HG03342 (cell line): ENCODE data around the gene RFTN1.

Experiments used
- ATAC-seq: cut with Tn5 transposase; IDR thresholded peaks from one replicate; pipeline ENCODE4 v1.9.1; 2021; ENCODE audit warnings: mild to moderate bottlenecking, moderate library complexity; ENCODE audit not compliant: unreplicated experiment

The RFTN1 gene

DNA sequence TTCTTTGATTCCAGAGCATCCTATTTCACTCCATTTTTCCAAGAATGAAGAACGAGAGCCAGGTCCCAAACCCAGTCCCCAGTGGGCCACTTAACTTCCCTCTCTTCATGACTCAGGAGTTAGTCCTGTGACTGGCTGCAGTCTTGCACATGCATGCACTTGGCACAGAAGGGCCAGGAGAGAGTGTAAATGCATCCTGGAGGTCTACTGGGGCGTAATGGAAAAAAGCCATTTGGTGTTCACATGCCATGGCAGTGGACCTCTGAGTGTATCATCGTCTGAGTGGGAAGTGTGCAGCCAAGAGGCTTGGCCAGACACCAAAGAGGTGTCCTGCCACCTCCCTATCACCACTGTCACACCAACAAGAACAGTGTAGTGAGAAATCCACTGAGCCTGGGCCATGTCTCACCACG is 15.1 kb upstream of the RFTN1 start:
- no peak for ATAC-seq

- no peak for ATAC-seq
Observed at GRCh38 chr3:16528106-16528505, 14.6 kb upstream of the RFTN1 start.

DNA sequence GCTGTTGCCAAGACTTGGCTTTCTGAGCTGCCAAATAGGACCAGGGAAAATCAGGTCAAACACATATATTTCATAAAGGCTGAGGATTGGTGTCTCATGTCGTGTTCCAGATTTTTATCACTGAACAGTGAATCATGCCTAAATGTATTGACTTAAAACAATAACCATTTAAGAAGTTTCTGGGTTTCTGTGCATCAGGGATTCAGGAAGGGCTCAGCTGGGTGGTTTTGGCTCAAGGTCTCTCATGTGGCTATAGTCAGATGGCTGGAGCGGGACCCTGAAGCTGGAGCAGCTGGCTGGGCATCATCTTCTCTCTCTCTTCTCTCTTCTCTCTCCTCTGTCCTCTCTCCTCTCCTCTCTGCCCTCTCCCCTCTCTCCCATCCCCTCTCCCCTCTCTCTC is 10.7 kb upstream of the RFTN1 start:
- ATAC-seq, result no peak

GRCh38 chr3:16523778-16524177 is 10.3 kb upstream of the RFTN1 start:
- ATAC-seq, result no peak

DNA sequence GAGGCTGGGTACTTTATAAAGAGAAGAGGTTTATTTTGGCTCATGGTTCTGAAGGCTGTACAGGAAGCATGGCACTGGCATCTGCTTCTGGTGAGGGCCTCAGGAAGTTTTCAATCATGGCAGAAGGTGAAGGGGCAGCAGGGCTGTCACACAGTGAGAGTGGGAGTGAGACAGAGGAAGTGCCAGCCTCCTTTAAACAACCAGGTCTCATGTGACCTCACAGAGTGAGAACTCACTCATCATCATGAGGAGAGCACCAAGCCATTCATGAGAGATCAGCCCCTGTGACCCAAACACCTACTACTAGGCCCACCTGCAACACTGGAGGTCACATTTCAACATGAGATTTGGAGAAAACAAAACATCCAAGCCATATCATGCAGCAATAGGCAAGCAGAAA is 9.3 kb upstream of the RFTN1 start:
- ATAC-seq, result no peak

GRCh38 chr3:16520970-16521881 is 7.7 kb upstream of the RFTN1 start:
- ATAC-seq, result peak; percentile 52

DNA sequence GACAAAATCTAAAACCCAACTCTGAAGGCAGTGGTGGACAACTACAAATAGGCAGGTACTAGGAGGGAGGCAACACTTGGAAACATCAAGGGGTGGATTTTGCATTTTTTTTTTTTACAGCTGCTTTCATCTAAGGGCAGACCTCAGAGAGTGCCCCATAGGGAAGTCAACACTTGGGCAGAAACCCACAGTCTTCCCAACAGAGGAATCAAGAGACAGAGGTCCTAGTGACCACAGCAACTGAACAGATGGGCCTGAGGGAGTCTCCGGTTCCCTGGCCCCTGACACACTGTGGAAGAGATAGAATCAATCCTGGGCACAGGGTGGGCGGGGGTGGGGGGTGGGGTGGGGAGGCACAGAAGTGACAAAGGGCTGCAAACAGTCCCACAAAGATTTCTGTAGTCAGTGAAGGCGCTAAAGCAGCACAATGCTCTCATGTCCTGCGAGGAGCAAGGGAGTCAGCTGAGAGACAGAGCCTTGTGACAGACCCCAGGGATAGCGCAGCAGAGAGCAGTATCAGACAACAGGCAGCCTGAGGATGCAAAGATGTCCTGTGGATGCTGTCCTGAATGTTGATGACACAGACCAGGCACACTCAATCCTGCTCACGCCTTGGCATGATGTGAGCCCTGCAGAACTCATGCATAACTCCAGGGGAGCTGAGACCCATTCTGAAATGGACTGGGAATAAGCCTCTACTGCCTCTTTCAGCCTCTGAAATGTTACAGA is 6.9 kb upstream of the RFTN1 start:
- ATAC-seq, result no peak

- ATAC-seq, result no peak
Observed at GRCh38 chr3:16516695-16517481, 3.4 kb upstream of the RFTN1 start.

- no peak for ATAC-seq
Observed at GRCh38 chr3:16515885-16516420, 2.5 kb upstream of the RFTN1 start.

DNA sequence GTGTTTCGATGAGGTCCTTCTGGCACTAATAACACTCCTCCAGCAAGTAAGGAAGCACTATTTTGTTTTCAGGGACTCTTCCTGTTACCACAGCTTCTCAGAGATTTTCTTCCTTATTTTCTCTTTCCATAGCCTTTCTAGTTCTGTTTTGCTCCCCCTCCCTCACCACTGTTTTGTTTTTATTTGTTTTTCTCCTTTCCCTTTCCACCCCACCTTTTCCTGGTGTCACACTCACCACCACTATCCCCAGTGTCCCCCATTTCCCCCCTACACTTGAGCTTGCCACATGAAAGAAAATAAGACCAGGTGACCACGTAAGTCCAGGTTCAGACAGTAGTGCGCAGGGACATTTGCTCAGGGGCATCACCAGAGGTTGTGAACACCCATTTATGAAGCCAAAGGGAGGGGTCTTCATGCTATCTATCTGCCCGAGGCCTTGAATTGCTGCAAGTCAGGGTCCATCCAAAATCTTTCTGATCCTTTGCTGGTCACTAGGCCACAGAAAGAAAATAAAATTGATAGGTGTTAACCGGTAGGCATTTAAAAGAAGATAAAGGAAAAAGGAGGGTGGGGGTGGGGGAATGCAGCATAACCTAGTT is 1.4 kb upstream of the RFTN1 start:
- ATAC-seq, result no peak

GRCh38 chr3:16514021-16514700 is 662 bp upstream of the RFTN1 start:
- ATAC-seq, result no peak

- peak; percentile 5 for ATAC-seq
Observed at GRCh38 chr3:16512435-16513140, 911 bp downstream of the RFTN1 start.

GRCh38 chr3:16511681-16512434 is 1.6 kb downstream of the RFTN1 start:
- ATAC-seq, result peak; percentile 58

GRCh38 chr3:16510620-16511319 is 2.7 kb downstream of the RFTN1 start:
- no peak for ATAC-seq

GRCh38 chr3:16509721-16510619 is 3.5 kb downstream of the RFTN1 start:
- peak; percentile 23 for ATAC-seq

- no peak for ATAC-seq
Observed at GRCh38 chr3:16508591-16508995, 4.9 kb downstream of the RFTN1 start.

- no peak for ATAC-seq
Observed at GRCh38 chr3:16508243-16508578, 5.3 kb downstream of the RFTN1 start.
